ENCODE measurements around the gene TDRKH.
"Not testable (repeated sequence)": the region's sequence is repeated elsewhere in the genome, so short reads cannot be mapped to it uniquely, and the experiment has no call there.

The TDRKH gene

DNA sequence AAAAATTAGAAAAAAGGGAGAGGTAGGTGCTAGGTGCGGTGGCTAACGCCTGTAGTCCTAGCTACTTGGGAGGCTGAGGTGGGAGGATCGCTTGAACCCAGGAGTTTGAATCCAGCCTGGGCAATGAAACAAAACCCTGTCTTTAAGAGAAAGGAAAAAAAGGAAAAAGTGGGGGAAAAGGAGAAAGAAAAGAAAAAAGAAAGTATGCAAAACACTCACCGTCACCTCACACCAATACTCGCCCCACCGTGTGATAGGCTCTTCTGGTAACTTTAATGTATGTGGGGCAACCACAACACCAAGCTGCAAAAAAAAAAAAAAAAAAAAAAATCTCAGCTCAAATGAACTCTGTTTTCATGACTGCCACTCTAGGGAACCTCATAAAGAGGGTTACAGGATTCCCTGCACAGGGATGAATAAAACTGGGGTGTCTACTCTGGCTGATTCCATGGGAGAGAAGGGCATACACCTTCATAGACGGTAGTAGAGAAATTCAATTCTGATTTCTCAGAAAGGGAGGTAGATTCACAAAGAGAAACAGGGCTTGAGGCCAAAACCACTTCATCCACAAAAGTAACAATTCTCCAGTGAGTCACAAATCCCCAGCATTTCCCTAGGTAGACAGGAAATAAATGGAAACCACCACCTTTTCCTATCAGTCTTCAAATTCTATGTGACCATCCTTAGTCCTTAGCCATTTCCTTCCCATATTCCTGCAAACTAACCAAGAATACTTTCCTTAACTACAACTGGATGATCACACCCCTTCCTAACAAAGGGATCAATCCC, 29.5 kb downstream of the TDRKH start:
- no peak for DNase-seq

DNA sequence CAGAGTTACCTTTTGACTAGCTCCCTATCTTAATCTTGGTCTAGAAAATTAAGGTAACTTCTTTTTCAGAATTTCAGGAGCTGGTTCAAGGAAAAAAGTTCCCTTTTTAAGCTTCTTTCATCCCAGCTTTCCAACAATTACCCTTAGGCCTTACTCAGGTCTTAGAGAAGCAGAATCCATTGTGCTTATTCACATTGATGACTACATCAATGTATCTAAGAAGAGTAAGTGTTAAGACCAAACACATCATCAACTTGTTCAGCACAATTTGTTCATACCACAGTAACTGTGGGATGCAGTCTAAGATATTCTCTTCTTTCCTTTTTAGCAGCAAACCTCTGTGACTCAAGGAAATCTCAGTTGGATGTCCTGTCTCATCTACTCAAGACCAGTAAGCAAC, 31.1 kb downstream of the TDRKH start:
- no peak for DNase-seq

DNA sequence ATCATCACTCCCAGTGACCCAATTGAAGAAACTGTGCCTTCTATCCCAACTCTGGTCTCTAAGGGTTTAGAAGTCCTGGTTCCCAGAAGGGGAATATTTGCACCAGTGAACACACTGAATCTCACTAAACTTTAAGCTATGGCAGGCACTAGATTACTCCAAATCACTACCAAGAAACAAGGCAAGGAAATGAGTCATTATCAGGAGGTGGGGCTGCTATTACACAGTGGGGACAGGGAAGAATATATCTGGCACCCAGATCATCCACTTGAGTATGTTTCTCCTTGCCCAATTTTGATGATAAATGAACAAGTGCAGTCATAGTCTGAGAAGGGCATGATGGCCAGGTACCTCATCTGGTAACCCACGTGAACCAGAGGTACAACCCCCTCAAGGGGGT, 34.0 kb downstream of the TDRKH start:
- DNase-seq = no peak

DNA sequence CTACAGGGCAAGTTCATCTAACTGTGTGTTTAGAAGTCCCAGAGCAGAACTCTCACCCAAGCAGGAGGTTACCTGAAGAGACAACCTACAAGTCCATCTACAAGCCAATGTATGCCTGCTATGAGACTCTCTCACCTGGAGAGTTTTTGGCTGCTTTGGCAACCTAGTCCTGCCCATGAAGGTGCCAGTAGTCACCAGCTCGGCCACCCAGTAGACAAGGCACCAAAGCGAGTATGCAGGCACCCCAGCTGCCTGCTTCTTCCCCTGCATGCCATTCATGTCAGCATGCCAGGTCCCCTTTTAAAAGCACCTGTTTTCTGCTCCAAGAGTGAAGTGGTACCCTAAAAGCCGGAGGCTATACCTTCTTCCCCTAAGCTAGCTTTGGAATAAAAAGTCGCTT, 48.8 kb downstream of the TDRKH start:
- DNase-seq = no peak

DNA sequence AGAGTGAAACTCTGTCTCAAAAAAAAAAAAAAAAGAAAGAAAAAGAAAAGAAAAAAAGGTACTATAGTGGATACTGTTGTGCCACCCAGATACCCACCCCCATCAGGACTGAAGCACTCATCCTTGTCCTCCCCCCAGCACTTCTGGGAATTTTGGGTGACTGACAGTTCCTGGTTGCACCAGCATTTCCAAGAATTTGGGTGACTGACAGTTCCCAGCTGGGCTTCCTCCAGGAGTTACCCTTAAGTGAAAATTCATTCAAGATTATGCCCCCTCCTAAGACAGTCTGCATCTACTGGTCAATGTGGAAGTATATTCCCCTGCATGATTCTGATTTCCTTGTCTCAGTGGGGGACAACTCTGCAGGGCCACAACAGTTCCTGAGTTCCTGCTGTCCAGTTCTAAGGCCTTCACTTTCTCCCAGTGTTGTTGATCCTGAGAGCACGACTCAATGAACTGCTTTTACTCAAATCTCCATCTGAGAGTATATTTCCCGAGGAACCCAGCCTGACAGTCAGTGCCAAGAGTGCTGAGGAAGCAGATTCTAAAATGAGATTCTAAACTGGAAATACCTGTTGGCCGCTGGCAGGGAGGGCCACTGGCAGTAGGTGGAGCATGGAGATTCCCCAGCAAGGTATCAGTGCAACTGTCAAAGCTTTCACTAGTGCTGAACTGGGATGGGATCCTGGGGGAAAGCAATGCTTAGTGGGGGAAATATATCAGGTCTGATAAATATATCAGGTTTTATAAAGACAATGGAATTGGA, 50.5 kb downstream of the TDRKH start:
- no peak for DNase-seq

DNA sequence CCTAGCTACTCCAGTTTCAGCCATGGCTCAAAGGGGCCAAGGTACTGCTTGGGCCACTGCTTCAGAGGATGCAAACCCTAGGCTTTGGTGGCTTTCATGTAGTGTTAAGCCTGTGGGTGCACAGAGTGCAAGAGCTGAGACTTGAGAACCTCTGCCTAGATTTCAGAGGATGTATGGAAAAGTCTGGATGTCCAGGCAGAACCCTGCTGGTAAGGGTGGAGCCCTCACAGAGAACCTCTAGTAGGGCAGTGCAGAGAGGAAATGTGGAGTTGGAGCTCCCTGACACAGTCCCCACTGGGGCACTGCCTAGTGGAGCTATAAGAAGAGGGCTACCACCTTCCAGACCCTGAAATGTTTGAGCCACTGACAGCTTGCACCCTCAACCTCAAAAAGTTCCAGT, 52.8 kb downstream of the TDRKH start:
- no peak for DNase-seq

DNA sequence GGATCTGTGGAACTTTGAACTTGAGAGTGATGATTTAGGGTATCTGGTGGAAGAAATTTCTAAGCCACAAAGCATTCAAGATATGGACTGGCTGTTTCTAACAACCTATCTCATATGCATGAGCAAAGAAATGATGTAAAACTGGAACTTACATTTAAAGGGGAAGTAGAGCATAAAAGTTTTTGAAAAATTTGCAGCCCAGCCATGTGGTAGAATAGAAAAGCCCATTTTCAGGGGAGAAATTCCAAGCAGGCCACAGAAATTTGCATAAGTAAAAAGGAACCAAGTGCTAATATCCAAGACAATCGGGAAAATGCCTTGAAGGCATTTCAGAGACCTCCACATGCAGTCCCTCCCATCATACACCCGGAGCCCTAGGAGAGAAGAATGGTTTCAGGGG, 53.3 kb downstream of the TDRKH start:
- DNase-seq = no peak

DNA sequence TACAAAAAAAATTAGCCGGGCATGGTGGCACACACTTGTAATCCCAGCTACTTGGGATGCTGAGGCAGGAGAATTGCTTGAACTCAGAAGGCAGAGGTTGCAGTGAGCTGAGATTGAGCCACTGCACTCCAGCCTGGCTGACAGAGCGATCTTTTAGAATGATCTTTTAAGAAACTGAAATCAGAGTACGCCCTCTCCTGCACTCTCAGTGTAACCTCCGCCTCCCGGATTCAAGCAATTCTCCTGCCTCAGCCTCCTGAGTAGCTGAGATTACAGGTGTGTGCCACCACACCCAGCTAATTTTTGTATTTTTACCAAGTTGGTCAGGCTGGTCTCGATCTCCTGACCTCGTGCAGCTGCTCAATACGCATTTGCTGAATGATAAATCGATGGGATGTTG, 56.3 kb downstream of the TDRKH start:
- DNase-seq = not testable (repeated sequence)

DNA sequence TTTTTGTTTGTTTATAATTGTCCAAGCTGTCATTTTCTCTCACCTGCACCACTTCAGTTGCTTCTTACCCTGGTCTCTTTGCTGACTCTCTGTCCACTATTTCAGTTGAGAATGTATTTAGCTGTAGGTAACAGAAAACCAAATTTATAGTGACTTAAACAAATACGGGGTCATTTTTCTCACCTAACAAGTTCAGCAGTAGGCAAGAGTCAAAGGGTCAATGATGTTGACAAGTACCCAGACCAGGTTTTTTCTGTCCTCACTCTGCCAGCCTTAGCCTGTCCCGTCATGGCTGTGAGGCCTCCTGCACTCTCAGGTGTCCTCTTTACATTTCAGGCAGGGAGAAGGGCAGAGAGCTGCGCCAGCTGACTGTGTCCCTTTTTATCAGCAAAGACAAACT, 57.2 kb downstream of the TDRKH start:
- DNase-seq = no peak

DNA sequence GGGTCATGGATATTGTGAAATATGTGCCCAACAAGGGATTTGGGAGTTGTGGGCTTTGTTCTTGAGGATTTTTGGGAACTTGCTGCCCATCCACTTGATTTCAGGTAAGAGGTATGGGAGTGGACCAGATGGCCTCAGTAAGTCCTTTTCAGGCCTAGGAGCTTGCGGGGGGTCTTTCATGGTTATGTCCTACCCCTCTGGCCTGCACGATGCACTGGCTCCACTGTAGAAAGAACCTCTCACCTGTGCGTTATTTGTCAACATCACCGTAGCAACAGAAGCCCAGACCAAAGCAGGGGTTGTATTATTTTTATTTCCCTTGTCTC, 60.4 kb downstream of the TDRKH start:
- DNase-seq = no peak

DNA sequence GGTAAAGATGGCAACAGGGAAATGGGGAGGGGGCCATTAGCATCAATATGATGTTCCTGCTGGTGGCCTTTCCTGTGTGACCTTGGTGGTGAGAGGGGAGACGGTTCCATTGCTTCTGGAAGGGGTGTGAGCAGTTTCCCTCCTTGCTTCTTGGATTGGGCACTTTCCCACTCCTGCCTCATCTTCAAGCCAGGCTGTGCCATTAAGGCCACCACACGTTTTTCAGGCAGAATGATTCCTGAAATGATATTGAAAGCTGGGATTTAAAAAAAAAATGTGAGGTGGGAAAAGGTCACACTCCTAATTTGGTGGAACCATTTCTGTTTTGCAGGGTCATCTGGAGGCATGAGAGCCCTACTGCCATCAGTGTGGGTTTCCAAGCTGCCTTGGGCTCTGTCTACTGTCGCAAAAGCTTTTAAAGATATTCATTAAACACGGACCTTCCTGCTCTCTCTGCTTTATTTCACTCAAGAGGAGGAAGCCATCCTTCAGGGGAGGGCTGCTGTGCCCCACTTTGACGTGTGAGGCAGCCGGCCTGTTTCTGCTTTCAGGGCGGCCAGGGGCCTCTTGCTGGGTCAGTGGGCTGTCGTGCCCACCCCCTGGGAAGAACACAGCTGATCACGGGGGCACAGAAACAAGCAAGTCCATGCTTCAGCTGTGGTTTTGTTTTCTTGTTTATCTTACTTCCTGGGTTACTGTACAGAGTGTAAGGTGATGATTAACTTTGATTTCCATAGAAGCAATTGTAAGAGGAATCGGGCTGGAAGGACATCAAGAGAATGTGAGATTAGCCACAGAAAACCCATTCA, 60.9 kb downstream of the TDRKH start:
- DNase-seq = no peak

DNA sequence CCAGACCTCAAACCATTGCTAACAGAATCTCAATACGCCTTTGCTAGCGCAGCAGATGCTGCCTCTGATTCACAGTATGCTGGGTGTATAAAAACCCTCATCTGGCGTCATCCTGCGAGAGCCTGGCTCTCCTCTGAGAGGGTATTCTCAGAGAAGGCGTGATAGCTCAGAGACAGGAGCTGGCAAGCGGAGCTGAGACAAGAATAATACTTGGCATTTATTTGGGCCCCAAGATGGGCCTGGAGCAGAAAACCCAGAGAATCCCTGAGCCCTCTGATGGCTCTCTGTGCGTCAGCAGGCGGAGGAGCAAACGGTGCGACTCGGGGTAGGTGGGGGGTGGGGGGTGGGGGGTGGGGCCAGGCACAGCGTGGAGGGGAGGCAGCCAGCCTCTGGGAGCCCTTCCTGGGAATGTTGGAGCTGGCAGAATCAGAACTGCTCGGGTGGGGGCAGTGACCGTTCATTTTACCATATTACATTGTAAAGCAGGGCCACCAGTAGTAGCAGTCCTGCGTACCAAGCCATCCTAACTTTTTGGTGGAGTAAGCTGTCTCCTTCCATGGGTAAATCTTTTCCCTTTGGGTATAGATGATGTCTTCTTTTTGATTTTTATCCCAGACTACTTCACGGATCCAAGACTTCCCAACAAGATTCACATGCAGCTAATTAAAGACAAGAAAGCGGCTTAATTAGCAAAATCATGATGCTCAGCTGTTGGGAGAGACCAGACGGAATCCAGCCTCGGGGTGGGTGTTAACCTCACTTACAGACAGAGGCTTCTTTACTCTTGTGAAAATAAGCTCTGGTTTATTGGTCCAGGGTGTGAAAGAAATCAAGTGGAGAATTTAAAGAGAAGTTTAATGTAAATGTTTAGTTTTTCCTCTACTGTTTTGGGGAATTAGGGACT, 61.9 kb downstream of the TDRKH start:
- DNase-seq = no peak

DNA sequence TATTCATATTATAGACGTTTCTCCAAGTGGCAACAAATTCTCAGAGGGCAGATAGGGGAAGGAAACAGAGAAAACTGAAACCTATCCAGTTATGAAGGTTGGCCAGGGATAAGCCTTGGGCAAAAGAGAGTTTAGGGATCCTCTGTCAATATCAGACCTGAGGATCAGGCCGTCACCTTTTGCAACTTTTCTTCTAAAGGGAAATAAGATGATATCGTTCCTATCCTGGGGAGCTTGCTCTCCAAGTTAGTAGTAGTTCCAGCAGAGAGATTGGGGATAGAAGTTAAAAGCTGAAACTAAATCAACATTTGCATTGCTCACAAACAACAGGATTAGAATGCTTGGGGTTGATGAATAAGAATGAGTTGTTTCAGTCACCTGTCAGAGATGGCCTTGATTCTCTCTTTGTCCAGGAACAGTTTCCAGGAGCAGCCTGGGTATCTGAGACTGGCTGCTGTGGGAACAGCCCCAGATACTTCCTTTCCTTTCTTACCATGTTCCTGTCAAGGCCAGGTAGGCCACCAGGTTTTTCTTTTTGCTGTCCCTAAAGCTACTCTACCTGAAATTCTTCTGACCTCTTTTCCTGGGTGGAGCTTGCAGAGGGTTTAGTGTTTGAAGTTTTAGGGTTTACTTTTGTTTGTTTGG, 66.5 kb downstream of the TDRKH start:
- DNase-seq = no peak
